HepG2 (cell line): ENCODE data around the gene OGFR. TPM values are rescaled to one million over a fixed set of nuclear protein-coding genes. Genes with fewer than 3 reads are reported as not detected.

ENCODE experiments used
- AGO1 ChIP-seq: fragments of 200-400 bp; formaldehyde crosslinking; IDR thresholded peaks from 2 replicates; pipeline ENCODE4 v1.6.1; 2017; ENCODE audit warnings: mild to moderate bottlenecking, low read depth, low read length, moderate library complexity; ENCODE audit not compliant: poor library complexity, severe bottlenecking
- ARNTL ChIP-seq: sonication (generic); formaldehyde crosslinking; IDR thresholded peaks from 2 replicates; pipeline ENCODE4 v1.4.0; 2020; ENCODE audit warnings: mild to moderate bottlenecking, missing genetic modification reagents
- GLMP ChIP-seq: sonication (generic); formaldehyde crosslinking; IDR thresholded peaks from 2 replicates; pipeline ENCODE4 v1.9.0; 2021; ENCODE audit warnings: missing genetic modification reagents, mild to moderate bottlenecking, borderline replicate concordance
- HNF4A ChIP-seq: sonication (generic); formaldehyde crosslinking; IDR thresholded peaks from 2 replicates; pipeline ENCODE4 v1.4.0; 2020; ENCODE audit warnings: missing genetic modification reagents
- MAX ChIP-seq: IDR thresholded peaks from 2 replicates; pipeline ENCODE4 v1.6.1; 2012; ENCODE audit warnings: inconsistent platforms
- NFE2L1 ChIP-seq: sonication (generic); formaldehyde crosslinking; IDR thresholded peaks from 2 replicates; pipeline ENCODE4 v1.4.0; 2020; ENCODE audit warnings: missing genetic modification reagents, mild to moderate bottlenecking, borderline replicate concordance
- ONECUT2 ChIP-seq: sonication (generic); formaldehyde crosslinking; IDR thresholded peaks from 2 replicates; pipeline ENCODE4 v1.4.0; 2020; ENCODE audit warnings: missing genetic modification reagents
- RFXAP ChIP-seq: sonication (generic); formaldehyde crosslinking; IDR thresholded peaks from 2 replicates; pipeline ENCODE4 v1.4.0; 2020; ENCODE audit warnings: missing genetic modification reagents, borderline replicate concordance
- SMAD9 ChIP-seq: sonication (generic); formaldehyde crosslinking; IDR thresholded peaks from 2 replicates; pipeline ENCODE4 v1.5.1; 2020; ENCODE audit warnings: mild to moderate bottlenecking, missing genetic modification reagents
- SP140L ChIP-seq: sonication (generic); formaldehyde crosslinking; IDR thresholded peaks from 2 replicates; pipeline ENCODE4 v1.4.0; 2020; ENCODE audit warnings: missing genetic modification reagents, borderline replicate concordance
- TBL1XR1 ChIP-seq: fragments of 150-350 bp; IDR thresholded peaks from 2 replicates; pipeline ENCODE4 v1.6.1; 2014; ENCODE audit warnings: borderline replicate concordance, low read length; ENCODE audit not compliant: partially characterized antibody
- THAP8 ChIP-seq: sonication (generic); formaldehyde crosslinking; IDR thresholded peaks from 2 replicates; pipeline ENCODE4 v1.5.1; 2020; ENCODE audit warnings: missing genetic modification reagents, mild to moderate bottlenecking, borderline replicate concordance
- THRA ChIP-seq: sonication (generic); formaldehyde crosslinking; IDR thresholded peaks from 2 replicates; pipeline ENCODE4 v1.4.0; 2020; ENCODE audit warnings: missing genetic modification reagents, borderline replicate concordance
- ZFP36L1 ChIP-seq: sonication (generic); formaldehyde crosslinking; IDR thresholded peaks from 2 replicates; pipeline ENCODE4 v1.8.0; 2022; ENCODE audit warnings: mild to moderate bottlenecking, missing genetic modification reagents, moderate library complexity
- ZKSCAN1 ChIP-seq: fragments of 150-350 bp; IDR thresholded peaks from 2 replicates; pipeline ENCODE4 v1.6.1; 2014; ENCODE audit warnings: low read length
- ZNF597 ChIP-seq: sonication (generic); formaldehyde crosslinking; IDR thresholded peaks from 2 replicates; pipeline ENCODE4 v1.5.0; 2020; ENCODE audit warnings: missing genetic modification reagents
- ZNF678 ChIP-seq: sonication (generic); formaldehyde crosslinking; IDR thresholded peaks from 2 replicates; pipeline ENCODE4 v1.4.0; 2020; ENCODE audit warnings: mild to moderate bottlenecking, missing genetic modification reagents
- ZNF770 ChIP-seq: sonication (generic); formaldehyde crosslinking; IDR thresholded peaks from 2 replicates; pipeline ENCODE4 v1.5.0; 2020; ENCODE audit warnings: mild to moderate bottlenecking, missing genetic modification reagents
- ZSCAN25 ChIP-seq: sonication (generic); formaldehyde crosslinking; IDR thresholded peaks from 2 replicates; pipeline ENCODE4 v1.8.0; 2022; ENCODE audit warnings: mild to moderate bottlenecking, missing genetic modification reagents
- ZSCAN5A ChIP-seq: sonication (generic); formaldehyde crosslinking; IDR thresholded peaks from 2 replicates; pipeline ENCODE4 v1.8.0; 2022; ENCODE audit warnings: mild to moderate bottlenecking, missing genetic modification reagents, borderline replicate concordance
- polyA plus RNA-seq, 8 experiments: library from polyadenylated mRNA; depleted of rRNA in 3 of 8; stranded (reverse) in 7 of 8; unstranded in 1 of 8; fragments of >200 nt; fragmentation: Illumina TruSeq in 4 of 8; extraction: Trizol in 4 of 8; gene quantifications; 2 replicates each; pipeline versions ENCODE4 v1.2.1 to v1.2.3, GENCODE V29; 2011 to 2016; ENCODE audit warnings: low read depth in 4 of 8, missing spikeins in 1 of 8, mixed read lengths in 1 of 8; ENCODE audit not compliant: insufficient read depth in 1 of 8
- total RNA-seq, 5 experiments: library from RNA; depleted of rRNA; stranded (reverse); fragments of >200 nt; fragmentation: Illumina TruSeq; extraction: Trizol; gene quantifications; 2 replicates each; pipeline ENCODE4 v1.2.3, GENCODE V29; 2016; ENCODE audit warnings: low read depth in 1 of 5

The OGFR gene
- total and polyA plus RNA-seq, 2 of the 13 experiments (the other 11 are each of a cell fraction or from before 2014, with no cell fraction given), result 47.7 to 81.8 TPM

GRCh38 chr20:62822788-62823651 is 18.4 kb downstream of the OGFR start (continued):
- TF ChIP-seq THRA (peak; percentile 83), THAP8 (CRISPR knock-in tag) (no peak), ZNF597 (CRISPR knock-in tag) (no peak), ZSCAN25 (CRISPR knock-in tag) (peak; percentile 81), SP140L (CRISPR knock-in tag) (peak; percentile 79; the same call in 1 of the 2 replicates), HNF4A (CRISPR knock-in tag) (peak; percentile 98), RFXAP (peak; percentile 11; the same call in 1 of the 2 replicates), ZFP36L1 (CRISPR knock-in tag) (0 out of 2 replicates have a peak, but pooled peaks have one; percentile 46), ARNTL (CRISPR knock-in tag) (peak; percentile 74), ONECUT2 (CRISPR knock-in tag) (no peak), TBL1XR1 (peak; percentile 49), ZNF678 (CRISPR knock-in tag) (no peak), MAX (peak; percentile 69), AGO1 (no peak), NFE2L1 (CRISPR knock-in tag) (no peak), ZNF770 (CRISPR knock-in tag) (peak; percentile 100), SMAD9 (CRISPR knock-in tag) (no peak), ZKSCAN1 (peak; percentile 66; the same call in 1 of the 2 replicates), GLMP (CRISPR knock-in tag) (no peak), ZSCAN5A (CRISPR knock-in tag) (no peak)
